Measurements from ENCODE around the gene GFRA3. TPM values are rescaled to one million over a fixed set of nuclear protein-coding genes. Genes with fewer than 3 reads are reported as not detected.
"Not testable (repeated sequence)": the region's sequence is repeated elsewhere in the genome, so short reads cannot be mapped to it uniquely, and the experiment has no call there.

Gene GFRA3
- total RNA-seq: under 1 TPM; 0.15 to 0.21 TPM

- H3K4me3 Mint-ChIP-seq: peak within 1 kb of the TSS; percentile 42
- H3K9me3 Mint-ChIP-seq: no peaks in the 10 kb centered on the region
- peaks cover 30% of the 10 kb centered on the region for H3K27me3 Mint-ChIP-seq
- ChIA-PET POLR2A (interaction anchor here (0.6 kb wide), 1 partner anchor 52 kb away, joined by 6 read pairs; no protein-coding TSS in a partner anchor), CTCF (interaction anchor here (0.6 to 1.2 kb wide), 7 partner anchors 10 to 198 kb away, joined by 3 to 5 read pairs (median 3); no protein-coding TSS in a partner anchor)
- no peaks in the 10 kb centered on the region for H3K36me3 Mint-ChIP-seq (ENCODE audit: low read depth)
- no peak within 1 kb of the TSS for H3K27ac Mint-ChIP-seq
- peaks cover 5% of the 10 kb centered on the region for H3K4me1 Mint-ChIP-seq
- no peak for DNase-seq
These were observed at the start of gene GFRA3 for GRCh38 chr5:138274189-138274853. TSS of gene GFRA3 (minus strand) at chr5:138274621. CDS start at chr5:138274424, 197 bp downstream.

DNA sequence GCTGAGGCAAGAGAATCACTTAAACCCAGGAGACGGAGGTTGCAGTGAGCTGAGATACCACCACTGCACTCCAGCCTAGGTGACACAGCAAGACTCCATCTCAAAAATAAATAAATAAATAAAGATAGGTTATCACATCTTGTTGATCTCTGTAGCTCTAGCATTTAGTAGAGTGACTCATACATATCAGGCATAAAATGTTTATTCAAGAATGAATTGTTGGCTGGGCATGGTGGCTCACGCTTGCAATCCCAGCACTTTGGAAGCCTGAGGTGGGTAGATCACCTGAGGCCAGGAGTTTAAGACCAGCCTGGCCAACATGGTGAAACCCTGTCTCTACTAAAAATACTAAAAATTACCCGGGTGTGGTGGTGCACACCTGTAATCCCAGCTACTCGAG is 43.8 kb upstream of the GFRA3 start:
- DNase-seq, H3K27me3 Mint-ChIP-seq, H3K27ac Mint-ChIP-seq, H3K4me1 Mint-ChIP-seq, H3K9me3 Mint-ChIP-seq, POLR2A ChIA-PET, H3K4me3 Mint-ChIP-seq: not testable (repeated sequence)
- CTCF ChIA-PET: interaction anchor here (0.6 to 2.1 kb wide), 3 partner anchors 13 to 146 kb away, joined by 3 to 11 read pairs (median 4); partner anchors contain the start of genes CDC25C and KDM3B
- H3K36me3 Mint-ChIP-seq (ENCODE audit: low read depth): peaks cover 26% of the 10 kb centered on the region

DNA sequence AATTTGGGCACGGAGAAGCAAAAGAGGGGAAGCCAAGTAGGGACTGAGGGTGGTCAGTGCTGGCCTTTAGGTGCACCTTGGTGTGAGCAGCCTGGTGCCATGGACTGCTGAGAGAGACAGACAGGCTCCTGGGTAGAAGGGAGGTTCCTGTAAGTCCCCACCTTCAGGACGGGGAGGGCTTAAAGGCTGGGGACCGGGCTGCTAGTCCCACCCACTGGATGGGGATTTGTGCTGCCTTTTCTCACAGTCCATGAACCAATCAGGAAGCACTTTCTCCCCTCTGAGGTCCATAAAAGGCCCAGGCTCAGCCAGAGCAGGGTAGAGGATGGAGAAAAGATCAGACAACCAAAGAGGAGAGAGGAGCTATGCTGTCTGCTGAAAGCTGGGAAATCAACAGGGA is 41.9 kb upstream of the GFRA3 start:
- Mint-ChIP-seq H3K4me1 (no peaks in the 10 kb centered on the region), H3K4me3 (no peak overlapping the region), H3K9me3 (no peaks in the 10 kb centered on the region), H3K27ac (no peak overlapping the region), H3K36me3 (ENCODE audit: low read depth) (peaks cover 41% of the 10 kb centered on the region), H3K27me3 (no peaks in the 10 kb centered on the region)
- DNase-seq: no peak
- POLR2A ChIA-PET: no interaction called here
- CTCF ChIA-PET: interaction anchor here (1.1 to 2.1 kb wide), 3 partner anchors 15 to 36 kb away, joined by 3 to 11 read pairs (median 3); partner anchors contain the start of genes CDC25C and KDM3B

GRCh38 chr5:138315751-138316278 is 41.4 kb upstream of the GFRA3 start:
- CTCF ChIA-PET: interaction anchor here (1.1 to 1.4 kb wide), 2 partner anchors 15 to 36 kb away, joined by 3 read pairs; partner anchors contain the start of genes CDC25C and KDM3B
- Mint-ChIP-seq H3K9me3 (no peaks in the 10 kb centered on the region), H3K36me3 (ENCODE audit: low read depth) (peaks cover 40% of the 10 kb centered on the region), H3K27ac (no peak overlapping the region), H3K27me3 (no peaks in the 10 kb centered on the region), H3K4me3 (no peak overlapping the region), H3K4me1 (no peaks in the 10 kb centered on the region)
- POLR2A ChIA-PET: no interaction called here
- DNase-seq: no peak

GRCh38 chr5:138305797-138306196 is 31.4 kb upstream of the GFRA3 start:
- Mint-ChIP-seq H3K4me3 (no peak overlapping the region), H3K36me3 (ENCODE audit: low read depth) (peaks cover 18% of the 10 kb centered on the region), H3K4me1 (peaks cover 1% of the 10 kb centered on the region), H3K9me3 (no peaks in the 10 kb centered on the region), H3K27me3 (no peaks in the 10 kb centered on the region), H3K27ac (no peak overlapping the region)
- POLR2A ChIA-PET: no interaction called here
- DNase-seq: no peak
- CTCF ChIA-PET: no interaction called here

GRCh38 chr5:138303372-138303771 is 29.0 kb upstream of the GFRA3 start:
- POLR2A ChIA-PET: no interaction called here
- Mint-ChIP-seq H3K36me3 (ENCODE audit: low read depth) (peaks cover 24% of the 10 kb centered on the region), H3K27ac (no peak overlapping the region), H3K4me3 (no peak overlapping the region), H3K27me3 (no peaks in the 10 kb centered on the region), H3K4me1 (peaks cover 2% of the 10 kb centered on the region), H3K9me3 (no peaks in the 10 kb centered on the region)
- DNase-seq: no peak
- CTCF ChIA-PET: interaction anchor here (1.2 to 1.9 kb wide), 4 partner anchors 17 to 115 kb away, joined by 3 to 7 read pairs (median 4); partner anchors contain the start of gene KDM3B

DNA sequence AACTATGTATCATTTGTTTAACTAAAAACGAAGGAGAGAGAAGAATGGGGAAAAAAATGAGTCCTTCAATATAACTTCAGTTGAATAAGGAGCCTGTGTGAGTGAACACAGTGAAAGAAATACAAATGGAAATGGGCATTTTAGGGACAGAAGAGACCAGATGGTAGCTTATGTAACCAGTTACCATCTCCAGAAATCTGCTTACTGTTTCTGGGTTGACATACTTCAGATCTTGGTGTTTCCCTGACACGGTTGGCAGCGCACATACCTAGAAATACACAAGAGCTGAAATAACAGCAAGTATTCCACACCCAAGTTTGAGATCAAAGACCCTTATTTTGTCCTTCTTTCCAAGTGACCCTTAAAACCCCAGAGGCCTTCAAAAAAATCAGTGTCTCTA is 14.9 kb upstream of the GFRA3 start:
- Mint-ChIP-seq H3K4me3 (no peak overlapping the region), H3K36me3 (ENCODE audit: low read depth) (peaks cover 30% of the 10 kb centered on the region), H3K27ac (no peak overlapping the region), H3K4me1 (no peaks in the 10 kb centered on the region), H3K9me3 (no peaks in the 10 kb centered on the region), H3K27me3 (no peaks in the 10 kb centered on the region)
- ChIA-PET CTCF (interaction anchor here (0.5 to 1.1 kb wide), 3 partner anchors 11 to 116 kb away, joined by 3 to 4 read pairs (median 3); partner anchors contain the start of gene KDM3B), POLR2A (no interaction called here)
- no peak for DNase-seq

- no peak for DNase-seq
- H3K27me3 Mint-ChIP-seq: no peaks in the 10 kb centered on the region
- CTCF ChIA-PET: interaction anchor here (0.5 kb wide), 1 partner anchor 19 kb away, joined by 3 read pairs; no protein-coding TSS in a partner anchor
- POLR2A ChIA-PET: no interaction called here
- no peak overlapping the region for H3K4me3 Mint-ChIP-seq
- no peaks in the 10 kb centered on the region for H3K9me3 Mint-ChIP-seq
- H3K27ac Mint-ChIP-seq: no peak overlapping the region
- no peaks in the 10 kb centered on the region for H3K4me1 Mint-ChIP-seq
- H3K36me3 Mint-ChIP-seq (ENCODE audit: low read depth): peaks cover 28% of the 10 kb centered on the region
These were observed 12.8 kb upstream of the GFRA3 start for GRCh38 chr5:138287246-138287645.

DNA sequence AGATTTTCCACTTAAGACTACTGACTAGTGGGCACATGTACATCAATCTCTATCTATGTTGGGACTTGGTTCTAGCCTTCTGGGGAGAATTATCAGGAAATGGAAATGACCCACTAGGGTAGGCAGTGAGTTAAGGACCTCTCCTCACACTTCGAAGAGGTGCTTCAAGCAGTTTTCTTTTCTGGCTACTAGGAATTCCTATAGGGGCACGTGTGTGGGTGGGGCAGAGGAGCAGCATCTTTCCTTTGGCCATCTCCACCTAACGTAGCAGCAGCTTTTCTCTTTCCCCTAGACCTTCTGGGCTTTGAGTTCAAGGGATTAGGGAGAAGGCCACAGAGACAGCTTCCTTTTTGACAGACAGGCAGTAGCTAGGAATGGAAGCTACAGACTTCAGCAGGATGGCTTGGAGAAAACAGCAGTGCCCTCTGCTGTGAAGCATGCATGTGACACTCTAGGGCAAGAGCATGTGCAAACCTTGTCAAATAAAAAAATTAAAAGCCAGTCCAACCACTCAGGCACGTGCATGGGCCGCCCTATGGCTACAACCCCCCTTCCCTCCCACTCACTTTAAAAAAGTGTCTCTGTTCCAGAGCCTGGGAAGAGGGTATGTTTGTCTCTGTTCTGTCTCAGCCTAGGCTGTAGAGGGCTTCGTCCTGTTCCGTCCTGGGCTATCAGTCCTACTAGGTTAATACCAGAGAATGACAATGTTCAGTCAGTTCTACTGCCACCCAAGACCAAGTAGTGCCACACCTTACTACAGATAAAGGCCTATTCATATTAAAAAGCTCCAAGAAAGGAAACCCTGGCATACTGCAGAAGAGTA is 8.7 kb upstream of the GFRA3 start:
- CTCF ChIA-PET: interaction anchor here (0.5 kb wide), 1 partner anchor 117 kb away, joined by 3 read pairs; no protein-coding TSS in a partner anchor

GRCh38 chr5:138280915-138281314 is 6.5 kb upstream of the GFRA3 start:
- CTCF ChIA-PET: interaction anchor here (0.5 to 2.0 kb wide), 4 partner anchors 14 to 71 kb away, joined by 3 to 6 read pairs (median 5); partner anchors contain the start of gene KDM3B
- POLR2A ChIA-PET: no interaction called here
- H3K27ac Mint-ChIP-seq: no peak overlapping the region
- H3K27me3 Mint-ChIP-seq: peaks cover 6% of the 10 kb centered on the region
- H3K36me3 Mint-ChIP-seq (ENCODE audit: low read depth): peaks cover 11% of the 10 kb centered on the region
- H3K4me3 Mint-ChIP-seq: no peak overlapping the region
- no peaks in the 10 kb centered on the region for H3K9me3 Mint-ChIP-seq
- DNase-seq: no peak
- H3K4me1 Mint-ChIP-seq: no peaks in the 10 kb centered on the region

More for the DNA sequence above, 8.7 kb upstream of the GFRA3 start:
- H3K4me1 Mint-ChIP-seq: no peaks in the 10 kb centered on the region
- peak; percentile 10 for DNase-seq
- H3K27ac Mint-ChIP-seq: no peak overlapping the region
- POLR2A ChIA-PET: no interaction called here
- no peaks in the 10 kb centered on the region for H3K9me3 Mint-ChIP-seq
- peaks cover 16% of the 10 kb centered on the region for H3K36me3 Mint-ChIP-seq (ENCODE audit: low read depth)
- H3K27me3 Mint-ChIP-seq: no peaks in the 10 kb centered on the region
- H3K4me3 Mint-ChIP-seq: no peak overlapping the region

- DNase-seq: no peak
- ChIA-PET CTCF (no interaction called here), POLR2A (no interaction called here)
- no peaks in the 10 kb centered on the region for H3K36me3 Mint-ChIP-seq (ENCODE audit: low read depth)
- H3K4me1 Mint-ChIP-seq: peaks cover 5% of the 10 kb centered on the region
- H3K9me3 Mint-ChIP-seq: no peaks in the 10 kb centered on the region
- peaks cover 30% of the 10 kb centered on the region for H3K27me3 Mint-ChIP-seq
- H3K4me3 Mint-ChIP-seq: no peak overlapping the region
- no peak overlapping the region for H3K27ac Mint-ChIP-seq
These were observed 2.1 kb upstream of the GFRA3 start for GRCh38 chr5:138276402-138277054.

- Mint-ChIP-seq H3K27ac (no peak overlapping the region), H3K9me3 (no peaks in the 10 kb centered on the region), H3K4me1 (peaks cover 5% of the 10 kb centered on the region), H3K4me3 (no peak overlapping the region), H3K27me3 (peaks cover 30% of the 10 kb centered on the region), H3K36me3 (ENCODE audit: low read depth) (no peaks in the 10 kb centered on the region)
- DNase-seq: no peak
- POLR2A ChIA-PET: no interaction called here
- CTCF ChIA-PET: no interaction called here
These were observed 1.5 kb upstream of the GFRA3 start for GRCh38 chr5:138275895-138276294.

All from activated CD4-positive, alpha-beta T cell treated with anti-CD3 and anti-CD28 coated beads, Interleukin-2, amount 10 ng/mL, durations not matched to agents 7 days and 5 days (primary cell).